Lower leg skin (tissue), 4 donors: ENCODE results near the gene TXNDC8. TPM values are rescaled to one million over a fixed set of nuclear protein-coding genes. Genes with fewer than 3 reads are reported as not detected.

Experiments used
- DNase-seq, 2 donors: peaks; one replicate each; pipeline ENCODE4 v3.0.0-alpha.2; 2019; ENCODE audit warnings: low spot score in 2 of 2
- H3K4me3 ChIP-seq: fragments of 200-600 bp; sonication (generic); 2 replicates; pipeline ENCODE4 v1.5.1; 2017; ENCODE audit warnings: mild to moderate bottlenecking, low read depth; ENCODE audit not compliant: poor library complexity, severe bottlenecking
- CTCF ChIP-seq, 3 donors: fragments of 450-650 bp; IDR thresholded peaks; one replicate each; pipeline ENCODE4 v1.5.1; 2016; ENCODE audit warnings: antibody characterized with exemption in 3 of 3, mild to moderate bottlenecking in 3 of 3, moderate library complexity in 2 of 3
- POLR2A ChIP-seq, 2 donors: fragments of 450-650 bp; IDR thresholded peaks; one replicate each; pipeline ENCODE4 v1.6.1; 2016 to 2017; ENCODE audit warnings: antibody characterized with exemption in 2 of 2, mild to moderate bottlenecking in 1 of 2, moderate library complexity in 1 of 2
- WGBS, 2 donors: methylation state at CpG; one replicate each; pipeline ENCODE4 v1.1.5; 2018; 5-methylcytosine and 5-hydroxymethylcytosine counted together
- intact Hi-C: fragments of 100-400 bp; cut with DNase I; formaldehyde crosslinking; loops from one replicate; pipeline ENCODE4 v1.15.0; 2023; ENCODE audit warnings: low total_unique reads
- total RNA-seq, 4 donors: library from RNA; depleted of rRNA; stranded (reverse); fragments of >200 nt; gene quantifications; one replicate each; pipeline ENCODE4 v1.1.0, GENCODE V29; 2016

TXNDC8 gene
- total RNA-seq, 4 donors from 2014 or later = not detected

GRCh38 chr9:110346325-110346724 lies 8.7 kb upstream of the TXNDC8 start:
- no peak overlapping the region for H3K4me3 ChIP-seq
- TF ChIP-seq CTCF (IDR thresholded peaks at IDR 0.05) (no peak), POLR2A (IDR thresholded peaks at IDR 0.05) (no peak)
- WGBS, 2 donors = 57 to 63% methylated on average over 3 of the region's 3 CpGs
- DNase-seq = no peak
- intact Hi-C loops = no loop called here

- DNase-seq = no peak
- H3K4me3 ChIP-seq = no peak overlapping the region
- intact Hi-C loops = no loop called here
- no peak for TF ChIP-seq POLR2A (IDR thresholded peaks at IDR 0.05)
- no peak for TF ChIP-seq CTCF (IDR thresholded peaks at IDR 0.05)
- 76 to 84% methylated on average over 6 of the region's 6 CpGs for WGBS, 2 donors
These were observed 7.2 kb upstream of the TXNDC8 start for GRCh38 chr9:110344821-110345220.

GRCh38 chr9:110343551-110343950 lies 5.9 kb upstream of the TXNDC8 start:
- TF ChIP-seq CTCF (IDR thresholded peaks at IDR 0.05) (no peak), POLR2A (IDR thresholded peaks at IDR 0.05) (no peak)
- 70 to 85% methylated on average over 5 of the region's 5 CpGs for WGBS, 2 donors
- no peak for DNase-seq
- H3K4me3 ChIP-seq = no peak overlapping the region
- intact Hi-C loops = no loop called here

- no peak overlapping the region for H3K4me3 ChIP-seq
- TF ChIP-seq POLR2A (IDR thresholded peaks at IDR 0.05) (no peak), CTCF (IDR thresholded peaks at IDR 0.05) (no peak)
- intact Hi-C loops = no loop called here
- 86 to 91% methylated on average over 2 of the region's 2 CpGs for WGBS, 2 donors
- DNase-seq = no peak
These were observed 2.6 kb upstream of the TXNDC8 start for GRCh38 chr9:110340306-110340705.

GRCh38 chr9:110338143-110338542 lies 480 bp upstream of the TXNDC8 start:
- DNase-seq = no peak
- intact Hi-C loops = no loop called here
- TF ChIP-seq POLR2A (IDR thresholded peaks at IDR 0.05) (no peak), CTCF (IDR thresholded peaks at IDR 0.05) (no peak)
- H3K4me3 ChIP-seq = no peak overlapping the region
- 58 to 78% methylated on average over 1 of the region's 1 CpG for WGBS, 2 donors

DNA sequence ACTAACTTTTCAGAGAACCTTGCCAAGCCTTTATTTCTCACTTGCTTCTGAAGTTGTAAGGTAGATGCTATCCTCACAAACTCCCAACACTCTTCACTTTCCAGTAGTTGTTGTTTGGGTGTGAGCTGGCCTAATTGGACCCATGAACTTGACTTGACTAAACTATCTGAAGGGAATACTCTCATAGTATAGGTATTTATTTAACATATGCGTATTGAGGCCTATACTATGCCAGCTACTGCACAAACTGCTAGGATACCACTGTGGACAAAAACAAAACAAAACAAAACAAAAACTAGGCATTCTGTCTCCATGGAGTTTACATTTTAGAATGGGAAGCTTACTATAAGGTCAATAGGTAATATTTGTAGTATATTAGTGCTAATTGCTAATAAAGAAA lies 1.3 kb downstream of the TXNDC8 start:
- intact Hi-C loops = no loop called here
- WGBS, 2 donors = 58 to 64% methylated on average over 1 of the region's 1 CpG
- TF ChIP-seq CTCF (IDR thresholded peaks at IDR 0.05) = no peak
- DNase-seq = no peak
- H3K4me3 ChIP-seq = no peak overlapping the region
